CD14-positive monocyte (primary cell): Measurements from ENCODE around the gene ULK3. TPM values are rescaled to one million over a fixed set of nuclear protein-coding genes. Genes with fewer than 3 reads are reported as not detected.

ENCODE experiments used
- DNase-seq, 3 donors: peaks; one replicate each; pipeline ENCODE4 v3.0.0-alpha.2; 2011 to 2022
- H2AFZ ChIP-seq: 2 replicates; pipeline ENCODE4 v1.6.0; 2012; ENCODE audit warnings: mild to moderate bottlenecking, low read depth, low read length, inconsistent platforms; ENCODE audit not compliant: insufficient read depth, poor library complexity, severe bottlenecking
- H3K27ac ChIP-seq, 2 donors: 1 replicate in 1 of 2; 2 replicates in 1 of 2; pipeline ENCODE4 v1.5.1; 2012 to 2013; ENCODE audit warnings: low read length in 2 of 2, control low read depth in 1 of 2, inconsistent platforms in 1 of 2, low read depth in 1 of 2, mild to moderate bottlenecking in 1 of 2
- H3K27me3 ChIP-seq, 2 donors: one replicate each; pipeline versions ENCODE4 v1.6.0 to v1.6.1; 2011 to 2013; ENCODE audit warnings: low read length in 2 of 2; ENCODE audit not compliant: control insufficient read depth in 2 of 2, insufficient read depth in 2 of 2
- H3K36me3 ChIP-seq, 2 donors: replicated peaks in 1 of 2; 1 replicate in 1 of 2; 2 replicates in 1 of 2; pipeline versions ENCODE4 v1.5.1 to v1.6.1; 2012 to 2013; ENCODE audit warnings: low read length in 2 of 2, control low read depth in 1 of 2, inconsistent platforms in 1 of 2, mild to moderate bottlenecking in 1 of 2; ENCODE audit not compliant: insufficient read depth in 2 of 2, control insufficient read depth in 1 of 2
- H3K4me1 ChIP-seq, 2 donors: 1 replicate in 1 of 2; 2 replicates in 1 of 2; pipeline versions ENCODE4 v1.5.1 to v1.6.1; 2012 to 2013; ENCODE audit warnings: low read length in 2 of 2, control low read depth in 1 of 2, inconsistent platforms in 1 of 2, mild to moderate bottlenecking in 1 of 2, moderate library complexity in 1 of 2; ENCODE audit not compliant: insufficient read depth in 2 of 2, control insufficient read depth in 1 of 2
- H3K4me2 ChIP-seq: replicated peaks from 2 replicates; pipeline ENCODE3; 2012; ENCODE audit warnings: low read length, moderate library complexity, mild to moderate bottlenecking; ENCODE audit not compliant: poor library complexity, severe bottlenecking; ENCODE audit errors: extremely low read depth
- H3K4me3 ChIP-seq, 3 experiments: fragments of 200-600 bp in 1 of 3; sonication (generic) in 1 of 3; replicated peaks in 1 of 3; 1 replicate in 2 of 3; 2 replicates in 1 of 3; pipeline ENCODE4 v1.5.1; 2011 to 2013; ENCODE audit warnings: low read length in 3 of 3, mild to moderate bottlenecking in 3 of 3, control low read depth in 2 of 3, low read depth in 2 of 3, inconsistent platforms in 1 of 3, moderate library complexity in 1 of 3
- H3K79me2 ChIP-seq: 2 replicates; pipeline ENCODE4 v1.6.0; 2012; ENCODE audit warnings: mild to moderate bottlenecking, control low read depth, inconsistent platforms, low read length, moderate library complexity; ENCODE audit not compliant: insufficient read depth
- H3K9ac ChIP-seq: 2 replicates; pipeline ENCODE4 v1.6.0; 2017; ENCODE audit warnings: low read length, mild to moderate bottlenecking; ENCODE audit not compliant: insufficient read depth, poor library complexity, severe bottlenecking
- H3K9me3 ChIP-seq, 2 donors: replicated peaks in 1 of 2; 1 replicate in 1 of 2; 2 replicates in 1 of 2; pipeline versions ENCODE4 v1.5.1 to v1.6.1; 2012 to 2013; ENCODE audit warnings: low read length in 2 of 2, control low read depth in 1 of 2; ENCODE audit not compliant: control insufficient read depth in 1 of 2, insufficient read depth in 1 of 2
- H4K20me1 ChIP-seq: 2 replicates; pipeline ENCODE4 v1.6.0; 2012; ENCODE audit warnings: mild to moderate bottlenecking, low read length, control low read depth, moderate library complexity; ENCODE audit not compliant: insufficient read depth
- H3K27ac Mint-ChIP-seq, 7 donors: one replicate each; pipeline ENCODE4 v1.8.0; 2020; ENCODE audit warnings: mild to moderate bottlenecking in 7 of 7, mixed read lengths in 7 of 7, moderate library complexity in 6 of 7, inconsistent platforms in 2 of 7
- H3K27me3 Mint-ChIP-seq, 3 donors: one replicate each; pipeline ENCODE4 v1.8.0; 2021 to 2022; ENCODE audit warnings: low read depth in 3 of 3, mild to moderate bottlenecking in 3 of 3, mixed read lengths in 3 of 3, moderate library complexity in 3 of 3, inconsistent platforms in 1 of 3
- H3K36me3 Mint-ChIP-seq, 2 donors: one replicate each; pipeline ENCODE4 v1.8.0; 2020; ENCODE audit warnings: mixed read lengths in 2 of 2, inconsistent platforms in 1 of 2, mild to moderate bottlenecking in 1 of 2
- H3K4me1 Mint-ChIP-seq: one replicate; pipeline ENCODE4 v1.8.0; 2020; ENCODE audit warnings: mild to moderate bottlenecking, mixed read lengths
- H3K4me3 Mint-ChIP-seq, 2 donors: one replicate each; pipeline ENCODE4 v1.8.0; 2020; ENCODE audit warnings: mild to moderate bottlenecking in 2 of 2, mixed read lengths in 2 of 2, moderate library complexity in 1 of 2
- H3K9me3 Mint-ChIP-seq, 7 donors: one replicate each; pipeline ENCODE4 v1.8.0; 2020 to 2022; ENCODE audit warnings: mixed read lengths in 7 of 7, mild to moderate bottlenecking in 6 of 7, moderate library complexity in 6 of 7, inconsistent platforms in 2 of 7
- CTCF ChIP-seq: fragments of 200-600 bp; IDR thresholded peaks from one replicate; pipeline ENCODE4 v1.8.0; 2022; ENCODE audit warnings: antibody characterized with exemption, mild to moderate bottlenecking
- WGBS: methylation state at CpG from one replicate; pipeline ENCODE4 v1.1.5; 2013; ENCODE audit warnings: missing lambda C conversion rate; ENCODE audit not compliant: insufficient coverage; 5-methylcytosine and 5-hydroxymethylcytosine counted together
- intact Hi-C, 2 donors: fragments of 100-400 bp; cut with micrococcal nuclease; formaldehyde crosslinking; loops; one replicate each; pipeline versions ENCODE4 v1.15.0 to v1.15.1; 2023
- polyA plus RNA-seq, 3 donors: library from polyadenylated mRNA; depleted of rRNA in 1 of 3; unstranded in 2 of 3; stranded (reverse) in 1 of 3; fragments of 300-500 nt in 2 of 3; fragments of >200 nt in 1 of 3; fragmentation: Illumina TruSeq in 2 of 3; gene quantifications; 1 replicate in 2 of 3; 2 replicates in 1 of 3; pipeline ENCODE4 v1.2.3, GENCODE V29; 2012 to 2021

ULK3 gene
- polyA plus RNA-seq, 3 donors = 9.4 to 58.7 (median 16.0) TPM

GRCh38 chr15:74858369-74858740, 15.4 kb upstream of the ULK3 start:
- no peak overlapping the region for H3K4me3 Mint-ChIP-seq
- H3K4me1 ChIP-seq = peaks cover 4 to 14% of the 10 kb centered on the region in 2 donors
- H3K4me3 ChIP-seq = no peak overlapping the region
- peaks cover 99% of the 10 kb centered on the region for H4K20me1 ChIP-seq
- peaks cover 22 to 46% of the 10 kb centered on the region in 2 donors for H3K36me3 Mint-ChIP-seq
- H3K36me3 ChIP-seq = peaks cover 25 to 37% of the 10 kb centered on the region in 2 donors
- H3K9ac ChIP-seq = no peak overlapping the region
- intact Hi-C loops = no loop called here
- no peak for TF ChIP-seq CTCF
- no peaks in the 10 kb centered on the region for H3K27me3 ChIP-seq
- peaks cover 32% of the 10 kb centered on the region for H3K4me1 Mint-ChIP-seq
- H3K27ac ChIP-seq = peak overlapping the region in 1 of 2 donors; percentile 42
- no peak for DNase-seq
- H3K9me3 Mint-ChIP-seq = no peaks in the 10 kb centered on the region
- WGBS = 100% methylated on average over 1 of the region's 4 CpGs
- H3K27ac Mint-ChIP-seq = peak overlapping the region in 5 of 7 donors; percentile 8 to 78 (median 65)
- no peaks in the 10 kb centered on the region for H3K9me3 ChIP-seq
- H3K79me2 ChIP-seq = peaks cover 91% of the 10 kb centered on the region
- no peak overlapping the region for H3K4me2 ChIP-seq
- no peaks in the 10 kb centered on the region for H3K27me3 Mint-ChIP-seq
- H2AFZ ChIP-seq = no peak overlapping the region

GRCh38 chr15:74857671-74858368, 14.9 kb upstream of the ULK3 start:
- no peak overlapping the region for H3K4me2 ChIP-seq
- Mint-ChIP-seq H3K36me3 (peaks cover 28 to 50% of the 10 kb centered on the region in 2 donors), H3K4me1 (peaks cover 32% of the 10 kb centered on the region), H3K9me3 (no peaks in the 10 kb centered on the region), H3K27me3 (no peaks in the 10 kb centered on the region), H3K27ac (peak overlapping the region in 5 of 7 donors; percentile 30 to 78 (median 53)), H3K4me3 (no peak overlapping the region)
- H4K20me1 ChIP-seq = peaks cover 99% of the 10 kb centered on the region
- TF ChIP-seq CTCF = no peak
- H3K79me2 ChIP-seq = peaks cover 86% of the 10 kb centered on the region
- peaks cover 30 to 41% of the 10 kb centered on the region in 2 donors for H3K36me3 ChIP-seq
- no peaks in the 10 kb centered on the region for H3K9me3 ChIP-seq
- H2AFZ ChIP-seq = no peak overlapping the region
- H3K27me3 ChIP-seq = no peaks in the 10 kb centered on the region
- no peak overlapping the region for H3K9ac ChIP-seq
- WGBS = 97% methylated on average over 6 of the region's 9 CpGs
- H3K4me1 ChIP-seq = peaks cover 4 to 14% of the 10 kb centered on the region in 2 donors
- peak overlapping the region in 1 of 2 donors; percentile 42 for H3K27ac ChIP-seq
- intact Hi-C loops = no loop called here
- no peak for DNase-seq
- H3K4me3 ChIP-seq = no peak overlapping the region
